Ovary (tissue), 3 donors: ENCODE data around the gene LAT.

Experiments used
- POLR2A ChIP-seq: fragments of 450-650 bp; IDR thresholded peaks from one replicate; pipeline ENCODE4 v1.6.1; 2017; ENCODE audit warnings: antibody characterized with exemption, mild to moderate bottlenecking, moderate library complexity
- TF ChIP-seq, protein P1 (sequence below), 3 donors: fragments of 450-650 bp in 2 of 3; fragments of 200-600 bp in 1 of 3; IDR thresholded peaks; one replicate each; pipeline versions ENCODE4 v1.5.1 to v1.8.0; 2016 to 2022; ENCODE audit warnings: antibody characterized with exemption in 3 of 3, mild to moderate bottlenecking in 1 of 3
- donor health status: DM: no; HTN: no; CAD: no.

- TF ChIP-seq, protein P1, sequence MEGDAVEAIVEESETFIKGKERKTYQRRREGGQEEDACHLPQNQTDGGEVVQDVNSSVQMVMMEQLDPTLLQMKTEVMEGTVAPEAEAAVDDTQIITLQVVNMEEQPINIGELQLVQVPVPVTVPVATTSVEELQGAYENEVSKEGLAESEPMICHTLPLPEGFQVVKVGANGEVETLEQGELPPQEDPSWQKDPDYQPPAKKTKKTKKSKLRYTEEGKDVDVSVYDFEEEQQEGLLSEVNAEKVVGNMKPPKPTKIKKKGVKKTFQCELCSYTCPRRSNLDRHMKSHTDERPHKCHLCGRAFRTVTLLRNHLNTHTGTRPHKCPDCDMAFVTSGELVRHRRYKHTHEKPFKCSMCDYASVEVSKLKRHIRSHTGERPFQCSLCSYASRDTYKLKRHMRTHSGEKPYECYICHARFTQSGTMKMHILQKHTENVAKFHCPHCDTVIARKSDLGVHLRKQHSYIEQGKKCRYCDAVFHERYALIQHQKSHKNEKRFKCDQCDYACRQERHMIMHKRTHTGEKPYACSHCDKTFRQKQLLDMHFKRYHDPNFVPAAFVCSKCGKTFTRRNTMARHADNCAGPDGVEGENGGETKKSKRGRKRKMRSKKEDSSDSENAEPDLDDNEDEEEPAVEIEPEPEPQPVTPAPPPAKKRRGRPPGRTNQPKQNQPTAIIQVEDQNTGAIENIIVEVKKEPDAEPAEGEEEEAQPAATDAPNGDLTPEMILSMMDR (IDR thresholded peaks at IDR 0.05) = no peak
- TF ChIP-seq POLR2A = no peak
Measured at GRCh38 chr16:28999577-28999976, 14.7 kb downstream of the LAT start.
